Stimulated activated naive CD8-positive, alpha-beta T cell treated with anti-CD3 and anti-CD28 coated beads, Interleukin-15, Interleukin-2, amounts not matched to agents 100 U/mL and 50 U/mL, for 24 hours (primary cell): ENCODE results near the gene NTM.

ENCODE experiments used
- ATAC-seq: fragments of 150-1000 bp; cut with Tn5 transposase; one replicate; pipeline ENCODE4 v1.10.0; 2021
- DNase-seq: peaks from one replicate; pipeline ENCODE4 v3.0.0; 2021

NTM gene

GRCh38 chr11:132008226-132008625 is 637.8 kb downstream of the NTM start:
- DNase-seq (no peak), ATAC-seq (no peak)

GRCh38 chr11:132008872-132009271 is 638.5 kb downstream of the NTM start:
- ATAC-seq: no peak
- no peak for DNase-seq

GRCh38 chr11:132020001-132020400 is 649.6 kb downstream of the NTM start:
- no peak for ATAC-seq

GRCh38 chr11:132022285-132022684 is 651.9 kb downstream of the NTM start:
- DNase-seq: no peak
- no peak for ATAC-seq

More at GRCh38 chr11:132020001-132020400, 649.6 kb downstream of the NTM start:
- no peak for DNase-seq

GRCh38 chr11:132022733-132023478 is 652.5 kb downstream of the NTM start:
- ATAC-seq: no peak
- DNase-seq: no peak

- DNase-seq (no peak), ATAC-seq (no peak)
These were observed 654.3 kb downstream of the NTM start for GRCh38 chr11:132024587-132025295.

GRCh38 chr11:132026746-132027145 is 656.3 kb downstream of the NTM start:
- no peak for DNase-seq
- no peak for ATAC-seq

GRCh38 chr11:132028380-132029240 is 658.2 kb downstream of the NTM start:
- no peak for DNase-seq
- no peak for ATAC-seq

- ATAC-seq (no peak), DNase-seq (no peak)
These were observed 660.5 kb downstream of the NTM start for GRCh38 chr11:132030896-132031295.

- ATAC-seq: no peak
These were observed 662.1 kb downstream of the NTM start for GRCh38 chr11:132032555-132032954.

GRCh38 chr11:132033051-132033450 is 662.6 kb downstream of the NTM start:
- ATAC-seq: no peak
- no peak for DNase-seq

More at GRCh38 chr11:132032555-132032954, 662.1 kb downstream of the NTM start:
- no peak for DNase-seq

GRCh38 chr11:132035228-132035627 is 664.8 kb downstream of the NTM start:
- no peak for DNase-seq
- no peak for ATAC-seq

GRCh38 chr11:132035766-132036165 is 665.4 kb downstream of the NTM start:
- DNase-seq: no peak
- ATAC-seq: no peak

- ATAC-seq (no peak), DNase-seq (no peak)
These were observed 665.8 kb downstream of the NTM start for GRCh38 chr11:132036220-132036619.

GRCh38 chr11:132036746-132037466 is 666.5 kb downstream of the NTM start:
- DNase-seq: no peak
- ATAC-seq: no peak

- ATAC-seq (no peak), DNase-seq (no peak)
These were observed 667.0 kb downstream of the NTM start for GRCh38 chr11:132037467-132037862.

GRCh38 chr11:132037956-132038355 is 667.5 kb downstream of the NTM start:
- DNase-seq: no peak
- no peak for ATAC-seq

GRCh38 chr11:132039521-132039920 is 669.1 kb downstream of the NTM start:
- DNase-seq: no peak

GRCh38 chr11:132042296-132042695 is 671.9 kb downstream of the NTM start:
- DNase-seq (no peak), ATAC-seq (no peak)

More at GRCh38 chr11:132039521-132039920, 669.1 kb downstream of the NTM start:
- ATAC-seq: no peak

GRCh38 chr11:132043714-132044113 is 673.3 kb downstream of the NTM start:
- ATAC-seq: no peak
- DNase-seq: no peak

- DNase-seq (no peak), ATAC-seq (no peak)
These were observed 674.7 kb downstream of the NTM start for GRCh38 chr11:132045107-132045506.

GRCh38 chr11:132046288-132046865 is 676.0 kb downstream of the NTM start:
- DNase-seq (no peak), ATAC-seq (no peak)
